CD4-positive, alpha-beta T cell treated with Interleukin-17A for 4 hours (primary cell): ENCODE measurements around the gene FANCC.

Experiments
- DNase-seq: peaks from one replicate; pipeline ENCODE4 v3.0.0-alpha.2; 2020; ENCODE audit warnings: mixed read lengths

Gene FANCC

DNA sequence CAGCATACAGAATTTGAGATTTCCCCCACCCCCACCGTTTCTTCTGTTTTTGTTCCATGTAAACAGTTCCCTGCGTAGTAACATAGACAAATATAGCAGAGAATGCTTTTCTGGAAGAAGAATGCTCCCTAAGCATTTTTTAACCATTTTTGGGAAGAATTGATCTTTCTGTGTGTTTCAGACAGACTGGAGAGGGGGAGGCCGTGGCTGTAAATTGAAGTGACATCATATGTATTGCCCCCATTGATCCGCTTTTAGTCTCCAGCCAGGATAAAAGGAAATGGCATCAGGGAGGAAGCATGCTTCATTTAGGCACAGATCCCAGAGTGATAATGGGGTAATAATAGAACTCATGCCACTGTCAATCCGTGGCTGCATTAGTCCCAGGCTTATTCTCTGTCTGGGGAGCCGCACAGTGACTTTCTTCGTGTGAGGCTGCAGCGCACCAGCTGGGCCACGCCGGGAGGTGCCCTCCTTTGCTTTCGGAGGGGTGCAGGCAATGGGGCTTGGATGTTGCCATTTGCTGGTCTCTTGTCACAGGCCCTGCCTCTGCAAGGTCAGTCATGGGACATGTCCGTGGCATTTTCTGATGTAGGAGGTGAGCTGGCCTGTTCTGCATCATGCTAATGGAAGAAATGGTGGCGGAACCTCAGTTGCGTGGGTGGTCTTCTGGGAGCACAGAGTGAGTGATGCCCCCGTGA, 261.5 kb downstream of the FANCC start:
- no peak for DNase-seq

DNA sequence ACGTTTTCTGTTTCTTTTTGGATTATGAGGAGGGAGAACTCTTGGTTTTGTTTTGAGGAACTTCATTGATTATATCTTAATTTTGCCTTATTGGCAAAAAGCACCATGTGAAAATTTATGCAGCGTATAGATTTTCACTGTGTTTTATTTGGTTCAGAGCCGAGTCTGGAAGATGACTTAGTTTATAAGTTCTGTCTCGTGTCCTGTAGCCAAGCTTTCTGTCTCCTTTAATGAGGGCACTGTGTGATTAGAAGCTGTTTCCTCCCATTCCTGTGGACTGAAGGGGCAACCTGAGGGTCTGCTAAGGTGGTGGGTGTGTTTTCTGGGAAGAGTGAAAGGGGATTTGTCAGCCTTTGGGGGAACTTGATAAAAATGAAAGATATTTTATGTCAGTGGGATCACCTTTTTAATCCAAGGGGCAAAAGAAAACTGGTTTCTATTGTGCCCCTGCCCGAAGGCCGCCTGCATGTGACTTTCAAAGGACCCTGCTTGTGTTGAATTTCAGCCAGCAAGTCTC, 262.1 kb downstream of the FANCC start:
- DNase-seq, result no peak

DNA sequence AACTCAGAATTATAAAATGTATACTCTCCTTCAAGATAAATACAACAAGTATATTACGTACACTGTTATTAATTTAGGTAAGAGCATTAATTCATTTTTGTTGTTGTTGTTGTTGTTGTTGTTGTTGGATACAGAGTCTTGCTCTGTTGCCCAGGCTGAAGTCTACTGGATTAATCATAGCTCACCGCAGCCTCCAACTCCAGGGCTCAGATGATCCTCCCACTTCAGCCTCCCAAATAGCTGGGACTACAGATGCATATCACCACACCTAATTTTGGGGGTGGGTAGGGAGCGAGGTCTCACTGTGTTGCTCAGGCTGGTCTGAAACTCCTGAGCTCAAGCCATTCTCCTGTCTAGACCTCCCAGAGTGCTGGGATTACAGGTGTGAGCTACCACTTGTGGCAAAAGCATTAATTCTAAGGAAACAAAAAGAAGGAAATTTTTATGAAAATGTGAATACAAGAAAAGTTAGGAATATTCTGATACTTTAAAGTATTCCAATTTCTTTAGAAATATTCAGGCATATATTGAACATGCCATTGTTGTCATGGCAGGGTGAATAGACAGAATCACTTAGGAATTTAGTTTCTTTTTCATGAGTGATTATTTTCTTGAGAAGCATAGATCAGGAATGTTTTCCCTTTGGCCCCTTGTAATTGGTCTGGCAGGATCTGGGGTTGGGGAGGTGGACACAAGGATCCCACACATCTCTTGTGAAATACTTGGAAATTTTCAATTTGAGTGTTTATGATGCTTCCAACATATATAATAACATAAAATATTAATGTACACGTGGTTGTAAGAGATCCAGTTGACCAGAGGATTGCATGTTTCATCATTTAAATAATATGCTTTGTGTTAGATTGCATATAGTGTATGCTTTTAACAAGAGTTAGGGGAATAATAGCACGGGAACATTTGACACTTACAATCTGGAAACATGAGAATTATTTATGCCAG, 263.6 kb downstream of the FANCC start:
- DNase-seq, result no peak

DNA sequence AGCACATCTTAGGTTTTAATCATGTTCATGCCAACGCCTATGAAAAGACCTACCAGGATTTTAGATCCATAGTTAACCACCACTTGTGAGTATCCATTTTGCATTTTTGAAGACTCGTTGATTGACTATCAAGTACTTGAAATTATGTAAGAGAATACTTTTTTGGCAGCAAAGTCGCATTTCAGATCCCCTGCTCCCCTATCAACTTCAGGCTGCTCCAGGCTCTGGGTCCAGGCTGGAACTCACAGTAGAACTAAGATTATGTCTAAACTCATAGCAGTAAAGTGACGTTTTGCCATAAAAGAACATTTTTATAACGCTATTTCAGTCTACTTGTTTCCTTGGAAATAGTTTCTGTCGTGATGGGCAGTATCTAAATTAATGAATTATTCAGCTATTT, 267.7 kb downstream of the FANCC start:
- no peak for DNase-seq
